HepG2 (cell line): ENCODE results near the gene XPOT. TPM values are rescaled to one million over a fixed set of nuclear protein-coding genes. Genes with fewer than 3 reads are reported as not detected.

Experiments
- ARNTL ChIP-seq: sonication (generic); formaldehyde crosslinking; IDR thresholded peaks from 2 replicates; pipeline ENCODE4 v1.4.0; 2020; ENCODE audit warnings: mild to moderate bottlenecking, missing genetic modification reagents
- ASH2L ChIP-seq: fragments of 300-600, 200-600 bp; sonication (generic); IDR thresholded peaks from 2 replicates; pipeline ENCODE4 v1.7.0; 2017; ENCODE audit warnings: low read depth, mild to moderate bottlenecking, moderate library complexity, mixed read lengths, low read length; ENCODE audit not compliant: insufficient read length
- HDAC6 ChIP-seq: fragments of 200-600 bp; sonication (generic); IDR thresholded peaks from 2 replicates; pipeline ENCODE4 v1.7.0; 2017; ENCODE audit warnings: mild to moderate bottlenecking, antibody characterized with exemption, low read length, low read depth
- HES4 ChIP-seq: sonication (generic); formaldehyde crosslinking; IDR thresholded peaks from 2 replicates; pipeline ENCODE4 v1.9.0; 2021; ENCODE audit warnings: mild to moderate bottlenecking, missing genetic modification reagents, borderline replicate concordance
- HOXA7 ChIP-seq: sonication (generic); formaldehyde crosslinking; IDR thresholded peaks from 2 replicates; pipeline ENCODE4 v1.8.1; 2022; ENCODE audit warnings: mild to moderate bottlenecking, missing genetic modification reagents, moderate library complexity
- KLF15 ChIP-seq: sonication (generic); formaldehyde crosslinking; IDR thresholded peaks from 2 replicates; pipeline ENCODE4 v1.8.1; 2023; ENCODE audit warnings: borderline replicate concordance, mild to moderate bottlenecking, inconsistent platforms, missing genetic modification reagents, mixed read lengths
- MAZ ChIP-seq, 2 experiments: sonication (generic) in 1 of 2; formaldehyde crosslinking in 1 of 2; IDR thresholded peaks; 2 replicates each; pipeline versions ENCODE4 v1.5.0 to v1.6.1; 2012 to 2020; ENCODE audit warnings: low read depth in 2 of 2, mild to moderate bottlenecking in 2 of 2, borderline replicate concordance in 1 of 2, improper control_type of control experiment in 1 of 2, low read length in 1 of 2, missing genetic modification reagents in 1 of 2, moderate library complexity in 1 of 2
- MED13 ChIP-seq: sonication (generic); formaldehyde crosslinking; IDR thresholded peaks from 2 replicates; pipeline ENCODE4 v1.5.0; 2020; ENCODE audit warnings: missing genetic modification reagents
- MED8 ChIP-seq: sonication (generic); formaldehyde crosslinking; IDR thresholded peaks from 2 replicates; pipeline ENCODE4 v1.8.1; 2023; ENCODE audit warnings: mild to moderate bottlenecking, missing genetic modification reagents; ENCODE audit not compliant: insufficient replicate concordance
- NFATC3 ChIP-seq: sonication (generic); formaldehyde crosslinking; IDR thresholded peaks from 2 replicates; pipeline ENCODE4 v1.5.1; 2020; ENCODE audit warnings: mild to moderate bottlenecking, missing genetic modification reagents
- NFRKB ChIP-seq: fragments of 450-650 bp; IDR thresholded peaks from 2 replicates; pipeline ENCODE4 v1.6.1; 2017
- POLR2G ChIP-seq: fragments of 200-400 bp; formaldehyde crosslinking; IDR thresholded peaks from 2 replicates; pipeline ENCODE4 v1.6.1; 2018; ENCODE audit warnings: mild to moderate bottlenecking, low read depth, low read length, moderate library complexity
- SMARCC2 ChIP-seq: fragments of 450-650 bp; IDR thresholded peaks from 2 replicates; pipeline ENCODE4 v1.6.1; 2017; ENCODE audit warnings: antibody characterized with exemption, mild to moderate bottlenecking
- SRY ChIP-seq: sonication (generic); formaldehyde crosslinking; IDR thresholded peaks from 2 replicates; pipeline ENCODE4 v1.8.0; 2022; ENCODE audit warnings: mild to moderate bottlenecking, missing genetic modification reagents
- STAG1 ChIP-seq: sonication (generic); formaldehyde crosslinking; IDR thresholded peaks from 2 replicates; pipeline ENCODE4 v1.4.0; 2020; ENCODE audit warnings: missing genetic modification reagents
- ZNF205 ChIP-seq: IDR thresholded peaks from 2 replicates; pipeline ENCODE4 v1.6.1; 2018; ENCODE audit warnings: missing biosample characterization, missing genetic modification reagents
- ZNF225 ChIP-seq: sonication (generic); formaldehyde crosslinking; IDR thresholded peaks from 2 replicates; pipeline ENCODE4 v1.4.0; 2020; ENCODE audit warnings: mild to moderate bottlenecking, missing genetic modification reagents
- ZNF256 ChIP-seq: sonication (generic); formaldehyde crosslinking; conservative IDR thresholded peaks from 2 replicates; pipeline ENCODE4 v1.4.0; 2020; ENCODE audit warnings: missing genetic modification reagents
- polyA plus RNA-seq, 8 experiments: library from polyadenylated mRNA; depleted of rRNA in 3 of 8; stranded (reverse) in 7 of 8; unstranded in 1 of 8; fragments of >200 nt; fragmentation: Illumina TruSeq in 4 of 8; extraction: Trizol in 4 of 8; gene quantifications; 2 replicates each; pipeline versions ENCODE4 v1.2.1 to v1.2.3, GENCODE V29; 2011 to 2016; ENCODE audit warnings: low read depth in 4 of 8, missing spikeins in 1 of 8, mixed read lengths in 1 of 8; ENCODE audit not compliant: insufficient read depth in 1 of 8
- total RNA-seq, 5 experiments: library from RNA; depleted of rRNA; stranded (reverse); fragments of >200 nt; fragmentation: Illumina TruSeq; extraction: Trizol; gene quantifications; 2 replicates each; pipeline ENCODE4 v1.2.3, GENCODE V29; 2016; ENCODE audit warnings: low read depth in 1 of 5
- TF ChIP-seq, protein P1 (sequence below): sonication (generic); formaldehyde crosslinking; conservative IDR thresholded peaks from 2 replicates; pipeline ENCODE4 v1.4.0; 2020; ENCODE audit warnings: missing genetic modification reagents
- TF ChIP-seq, protein P2 (sequence below): sonication (generic); formaldehyde crosslinking; IDR thresholded peaks from 2 replicates; pipeline ENCODE4 v1.4.0; 2020; ENCODE audit warnings: missing genetic modification reagents, mild to moderate bottlenecking, borderline replicate concordance
- TF ChIP-seq, protein P3 (sequence below): sonication (generic); formaldehyde crosslinking; IDR thresholded peaks from 2 replicates; pipeline ENCODE4 v1.5.0; 2020; ENCODE audit warnings: mild to moderate bottlenecking, low read depth, missing genetic modification reagents, borderline replicate concordance
- TF ChIP-seq, protein P4 (sequence below): sonication (generic); formaldehyde crosslinking; IDR thresholded peaks from 2 replicates; pipeline ENCODE4 v1.5.1; 2020; ENCODE audit warnings: missing genetic modification reagents, mild to moderate bottlenecking, borderline replicate concordance

Gene XPOT
- total and polyA plus RNA-seq, 2 of the 13 experiments (the other 11 are each of a cell fraction or from before 2014, with no cell fraction given) = 93.8 to 102 TPM

DNA sequence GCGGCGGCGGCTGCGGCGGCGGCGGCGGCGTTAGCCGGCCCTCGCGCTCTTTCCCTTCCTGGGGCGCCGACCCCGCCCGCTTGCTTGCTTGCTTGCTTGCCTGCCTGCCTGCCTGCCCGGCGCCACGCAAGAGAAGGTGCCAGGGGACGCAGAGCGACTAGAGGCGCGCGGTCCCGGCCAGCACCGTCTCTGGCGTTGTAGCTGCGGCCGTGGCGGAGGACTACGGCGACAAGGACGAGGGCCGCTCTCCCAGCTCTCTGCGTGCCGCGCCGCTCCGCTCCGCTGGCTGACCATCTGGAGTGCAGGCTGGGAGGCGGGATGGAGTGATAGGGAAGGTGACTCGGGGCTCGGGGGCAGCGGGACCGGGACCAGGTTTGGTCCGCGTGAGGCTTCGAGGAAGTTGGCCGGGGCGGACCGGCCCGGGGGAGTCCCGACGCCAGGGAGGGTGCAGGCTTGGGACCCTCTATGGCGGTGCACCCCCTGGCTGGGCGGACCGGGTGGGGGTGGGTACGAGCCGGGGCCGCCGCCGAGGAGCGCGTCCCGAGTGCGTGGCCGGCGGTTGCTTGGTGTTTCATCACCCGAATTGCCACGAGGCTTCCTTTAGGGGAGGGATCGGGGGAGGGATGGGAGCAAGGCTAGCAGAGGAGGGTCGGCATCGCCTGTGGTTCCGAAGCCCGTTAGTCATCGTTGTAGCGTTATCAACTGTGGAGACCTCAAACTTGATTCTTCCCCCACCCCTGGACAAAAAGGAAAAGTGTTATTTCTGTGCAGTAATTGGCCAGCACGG, 471 bp downstream of the XPOT start (continued):
- TF ChIP-seq, protein P1, sequence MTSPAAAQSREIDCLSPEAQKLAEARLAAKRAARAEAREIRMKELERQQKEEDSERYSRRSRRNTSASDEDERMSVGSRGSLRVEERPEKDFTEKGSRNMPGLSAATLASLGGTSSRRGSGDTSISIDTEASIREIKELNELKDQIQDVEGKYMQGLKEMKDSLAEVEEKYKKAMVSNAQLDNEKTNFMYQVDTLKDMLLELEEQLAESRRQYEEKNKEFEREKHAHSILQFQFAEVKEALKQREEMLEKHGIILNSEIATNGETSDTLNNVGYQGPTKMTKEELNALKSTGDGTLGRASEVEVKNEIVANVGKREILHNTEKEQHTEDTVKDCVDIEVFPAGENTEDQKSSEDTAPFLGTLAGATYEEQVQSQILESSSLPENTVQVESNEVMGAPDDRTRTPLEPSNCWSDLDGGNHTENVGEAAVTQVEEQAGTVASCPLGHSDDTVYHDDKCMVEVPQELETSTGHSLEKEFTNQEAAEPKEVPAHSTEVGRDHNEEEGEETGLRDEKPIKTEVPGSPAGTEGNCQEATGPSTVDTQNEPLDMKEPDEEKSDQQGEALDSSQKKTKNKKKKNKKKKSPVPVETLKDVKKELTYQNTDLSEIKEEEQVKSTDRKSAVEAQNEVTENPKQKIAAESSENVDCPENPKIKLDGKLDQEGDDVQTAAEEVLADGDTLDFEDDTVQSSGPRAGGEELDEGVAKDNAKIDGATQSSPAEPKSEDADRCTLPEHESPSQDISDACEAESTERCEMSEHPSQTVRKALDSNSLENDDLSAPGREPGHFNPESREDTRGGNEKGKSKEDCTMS (CRISPR knock-in tag) = no peak
- TF ChIP-seq SMARCC2 (no peak), NFRKB (no peak), MED8 (peak; percentile 10), ZNF225 (CRISPR knock-in tag) (peak; percentile 86), NFATC3 (0 out of 2 replicates have a peak, but pooled peaks have one; percentile 65), SRY (CRISPR knock-in tag) (peak; percentile 27; the same call in 1 of the 2 replicates), MAZ (IDR thresholded peaks at IDR 0.05; ENCODE audit: borderline replicate concordance, low read depth, low read length) (peak; percentile 63; the same call in 1 of the 2 replicates), MAZ (CRISPR knock-in tag; IDR thresholded peaks at IDR 0.05; ENCODE audit: low read depth) (peak; percentile 63; the same call in 1 of the 2 replicates), POLR2G (peak; percentile 76), ZNF205 (CRISPR knock-in tag) (peak; percentile 11; the same call in 1 of the 2 replicates), ZNF256 (CRISPR knock-in tag) (no peak), STAG1 (CRISPR knock-in tag) (no peak), MED13 (CRISPR knock-in tag) (peak; percentile 66; the same call in 1 of the 2 replicates), HES4 (peak; percentile 80; the same call in 1 of the 2 replicates), HDAC6 (no peak), ASH2L (peak; percentile 57), HOXA7 (CRISPR knock-in tag) (no peak), KLF15 (CRISPR knock-in tag) (no peak), ARNTL (peak; percentile 19; the same call in 1 of the 2 replicates)
- TF ChIP-seq, protein P2, sequence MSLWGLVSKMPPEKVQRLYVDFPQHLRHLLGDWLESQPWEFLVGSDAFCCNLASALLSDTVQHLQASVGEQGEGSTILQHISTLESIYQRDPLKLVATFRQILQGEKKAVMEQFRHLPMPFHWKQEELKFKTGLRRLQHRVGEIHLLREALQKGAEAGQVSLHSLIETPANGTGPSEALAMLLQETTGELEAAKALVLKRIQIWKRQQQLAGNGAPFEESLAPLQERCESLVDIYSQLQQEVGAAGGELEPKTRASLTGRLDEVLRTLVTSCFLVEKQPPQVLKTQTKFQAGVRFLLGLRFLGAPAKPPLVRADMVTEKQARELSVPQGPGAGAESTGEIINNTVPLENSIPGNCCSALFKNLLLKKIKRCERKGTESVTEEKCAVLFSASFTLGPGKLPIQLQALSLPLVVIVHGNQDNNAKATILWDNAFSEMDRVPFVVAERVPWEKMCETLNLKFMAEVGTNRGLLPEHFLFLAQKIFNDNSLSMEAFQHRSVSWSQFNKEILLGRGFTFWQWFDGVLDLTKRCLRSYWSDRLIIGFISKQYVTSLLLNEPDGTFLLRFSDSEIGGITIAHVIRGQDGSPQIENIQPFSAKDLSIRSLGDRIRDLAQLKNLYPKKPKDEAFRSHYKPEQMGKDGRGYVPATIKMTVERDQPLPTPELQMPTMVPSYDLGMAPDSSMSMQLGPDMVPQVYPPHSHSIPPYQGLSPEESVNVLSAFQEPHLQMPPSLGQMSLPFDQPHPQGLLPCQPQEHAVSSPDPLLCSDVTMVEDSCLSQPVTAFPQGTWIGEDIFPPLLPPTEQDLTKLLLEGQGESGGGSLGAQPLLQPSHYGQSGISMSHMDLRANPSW = no peak
- TF ChIP-seq, protein P3, sequence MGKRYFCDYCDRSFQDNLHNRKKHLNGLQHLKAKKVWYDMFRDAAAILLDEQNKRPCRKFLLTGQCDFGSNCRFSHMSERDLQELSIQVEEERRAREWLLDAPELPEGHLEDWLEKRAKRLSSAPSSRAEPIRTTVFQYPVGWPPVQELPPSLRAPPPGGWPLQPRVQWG (CRISPR knock-in tag) = no peak
- TF ChIP-seq, protein P4, sequence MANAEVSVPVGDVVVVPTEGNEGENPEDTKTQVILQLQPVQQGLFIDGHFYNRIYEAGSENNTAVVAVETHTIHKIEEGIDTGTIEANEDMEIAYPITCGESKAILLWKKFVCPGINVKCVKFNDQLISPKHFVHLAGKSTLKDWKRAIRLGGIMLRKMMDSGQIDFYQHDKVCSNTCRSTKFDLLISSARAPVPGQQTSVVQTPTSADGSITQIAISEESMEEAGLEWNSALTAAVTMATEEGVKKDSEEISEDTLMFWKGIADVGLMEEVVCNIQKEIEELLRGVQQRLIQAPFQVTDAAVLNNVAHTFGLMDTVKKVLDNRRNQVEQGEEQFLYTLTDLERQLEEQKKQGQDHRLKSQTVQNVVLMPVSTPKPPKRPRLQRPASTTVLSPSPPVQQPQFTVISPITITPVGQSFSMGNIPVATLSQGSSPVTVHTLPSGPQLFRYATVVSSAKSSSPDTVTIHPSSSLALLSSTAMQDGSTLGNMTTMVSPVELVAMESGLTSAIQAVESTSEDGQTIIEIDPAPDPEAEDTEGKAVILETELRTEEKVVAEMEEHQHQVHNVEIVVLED (CRISPR knock-in tag) = peak; percentile 62; the same call in 1 of the 2 replicates
